ENCODE data around the gene ALK. TPM values are rescaled to one million over a fixed set of nuclear protein-coding genes. Genes with fewer than 3 reads are reported as not detected.

ALK gene
- total RNA-seq, 2 donors from 2014 or later: 0.19 TPM; not detected in 1

- Histone ChIP-seq H3K27me3 (no peaks in the 10 kb centered on the region), H3K9ac (ENCODE audit: low read depth in 2 of 2, low read length in 2 of 2) (no peak overlapping the region), H3K4me1 (no peaks in the 10 kb centered on the region), H3K9me3 (no peaks in the 10 kb centered on the region), H3K36me3 (no peaks in the 10 kb centered on the region), H3K27ac (no peak overlapping the region), H3K4me3 (no peak overlapping the region)
- TF ChIP-seq, protein P1, sequence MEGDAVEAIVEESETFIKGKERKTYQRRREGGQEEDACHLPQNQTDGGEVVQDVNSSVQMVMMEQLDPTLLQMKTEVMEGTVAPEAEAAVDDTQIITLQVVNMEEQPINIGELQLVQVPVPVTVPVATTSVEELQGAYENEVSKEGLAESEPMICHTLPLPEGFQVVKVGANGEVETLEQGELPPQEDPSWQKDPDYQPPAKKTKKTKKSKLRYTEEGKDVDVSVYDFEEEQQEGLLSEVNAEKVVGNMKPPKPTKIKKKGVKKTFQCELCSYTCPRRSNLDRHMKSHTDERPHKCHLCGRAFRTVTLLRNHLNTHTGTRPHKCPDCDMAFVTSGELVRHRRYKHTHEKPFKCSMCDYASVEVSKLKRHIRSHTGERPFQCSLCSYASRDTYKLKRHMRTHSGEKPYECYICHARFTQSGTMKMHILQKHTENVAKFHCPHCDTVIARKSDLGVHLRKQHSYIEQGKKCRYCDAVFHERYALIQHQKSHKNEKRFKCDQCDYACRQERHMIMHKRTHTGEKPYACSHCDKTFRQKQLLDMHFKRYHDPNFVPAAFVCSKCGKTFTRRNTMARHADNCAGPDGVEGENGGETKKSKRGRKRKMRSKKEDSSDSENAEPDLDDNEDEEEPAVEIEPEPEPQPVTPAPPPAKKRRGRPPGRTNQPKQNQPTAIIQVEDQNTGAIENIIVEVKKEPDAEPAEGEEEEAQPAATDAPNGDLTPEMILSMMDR (IDR thresholded peaks at IDR 0.05): no peak
- DNase-seq: no peak
- intact Hi-C loops (cut with DNase I): no loop called here
Measured at GRCh38 chr2:29276151-29276550, 645.2 kb downstream of the ALK start.

- H3K9ac ChIP-seq (ENCODE audit: low read depth in 2 of 2, low read length in 2 of 2): no peak overlapping the region
- TF ChIP-seq, protein P1 (IDR thresholded peaks at IDR 0.05): no peak
- H3K9me3 ChIP-seq: no peaks in the 10 kb centered on the region
- H3K36me3 ChIP-seq: no peaks in the 10 kb centered on the region
- no peak overlapping the region for H3K27ac ChIP-seq
- H3K27me3 ChIP-seq: no peaks in the 10 kb centered on the region
- H3K4me1 ChIP-seq: no peaks in the 10 kb centered on the region
- intact Hi-C loops (cut with DNase I): no loop called here
- DNase-seq: no peak
- no peak overlapping the region for H3K4me3 ChIP-seq
Measured at GRCh38 chr2:29275186-29275585, 646.2 kb downstream of the ALK start.

DNA sequence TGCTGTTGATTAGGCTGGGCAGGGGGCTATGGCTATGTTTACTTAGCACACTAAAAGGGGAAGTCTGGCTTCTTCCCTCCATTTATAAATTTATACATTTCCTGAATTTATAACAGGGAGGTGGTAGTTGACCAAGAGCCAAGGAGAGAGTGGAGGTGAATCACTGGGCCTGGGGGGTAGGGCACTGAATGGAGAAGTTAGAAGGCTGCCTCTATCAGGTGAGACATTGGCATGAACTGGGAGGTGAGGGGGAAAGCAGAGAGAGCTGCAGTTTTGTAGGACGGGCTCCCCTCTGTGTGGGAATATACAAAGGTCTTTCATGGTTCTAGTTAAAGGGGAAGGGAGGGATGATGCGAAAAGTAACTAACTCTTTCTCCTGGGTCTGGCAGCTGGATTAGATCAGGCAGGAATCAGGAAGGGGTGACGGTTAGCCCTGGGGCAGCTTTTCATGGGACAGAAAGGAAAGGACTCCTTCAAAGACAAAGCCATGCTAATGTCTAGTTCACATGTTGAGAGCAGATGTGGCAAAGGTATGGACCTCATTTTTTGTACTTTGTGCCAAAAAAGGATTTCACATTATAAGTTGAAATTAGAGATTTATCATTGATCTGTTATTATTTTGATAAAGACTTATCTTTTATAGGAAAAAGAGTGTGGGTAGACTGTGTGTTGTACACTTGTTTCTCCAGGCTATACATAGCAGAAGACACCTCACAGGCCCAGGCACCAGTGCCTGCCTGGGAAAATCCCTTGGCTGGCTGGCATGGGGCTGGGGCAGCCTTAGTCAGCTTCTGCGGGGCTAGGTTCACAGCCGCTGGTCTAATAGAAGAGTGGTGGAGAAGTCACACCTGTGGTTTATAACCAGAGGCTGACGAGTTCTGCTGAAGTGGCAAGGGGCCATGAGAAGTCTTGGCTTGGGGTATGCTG lies 647.4 kb downstream of the ALK start:
- H3K9ac ChIP-seq (ENCODE audit: low read depth in 2 of 2, low read length in 2 of 2): no peak overlapping the region
- TF ChIP-seq, protein P1 (IDR thresholded peaks at IDR 0.05): no peak
- H3K4me1 ChIP-seq: no peaks in the 10 kb centered on the region
- intact Hi-C loops (cut with DNase I): no loop called here
- no peaks in the 10 kb centered on the region for H3K36me3 ChIP-seq
- H3K9me3 ChIP-seq: no peaks in the 10 kb centered on the region
- H3K27ac ChIP-seq: no peak overlapping the region
- no peak overlapping the region for H3K4me3 ChIP-seq
- no peaks in the 10 kb centered on the region for H3K27me3 ChIP-seq
- DNase-seq: no peak

DNA sequence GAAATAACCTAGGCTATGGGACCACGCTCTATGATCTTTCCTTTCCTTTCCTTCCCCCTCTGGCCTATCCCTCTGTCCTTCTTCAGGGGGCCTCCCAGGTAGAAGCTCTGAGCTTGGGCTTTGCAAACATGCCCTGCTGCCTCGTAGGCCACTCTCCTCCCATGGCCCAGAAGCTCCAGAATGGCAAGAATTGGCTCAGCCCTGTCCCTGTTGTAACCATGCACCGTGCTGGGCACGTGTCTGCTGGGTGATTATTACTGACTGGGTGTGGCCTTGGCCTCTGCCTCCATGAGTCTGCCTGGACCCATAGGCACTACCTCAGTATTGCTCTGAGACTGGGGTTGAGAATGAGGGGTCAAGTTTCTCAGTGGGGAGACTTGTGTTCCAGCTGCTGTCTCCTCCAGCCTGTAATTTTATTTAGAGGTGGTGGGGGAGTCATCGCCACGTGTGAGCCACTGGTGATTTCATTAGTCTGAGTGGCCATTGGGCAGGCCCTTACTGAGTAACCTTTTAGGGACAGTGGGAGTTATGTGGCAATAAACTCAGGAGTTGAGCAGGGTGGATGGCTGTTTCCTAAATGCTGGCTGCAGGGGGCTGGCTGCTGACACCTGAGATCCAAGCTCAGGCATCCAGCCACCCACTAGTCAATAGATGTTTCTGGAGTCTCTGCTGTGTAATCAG lies 648.2 kb downstream of the ALK start:
- intact Hi-C loops (cut with DNase I): no loop called here

DNA sequence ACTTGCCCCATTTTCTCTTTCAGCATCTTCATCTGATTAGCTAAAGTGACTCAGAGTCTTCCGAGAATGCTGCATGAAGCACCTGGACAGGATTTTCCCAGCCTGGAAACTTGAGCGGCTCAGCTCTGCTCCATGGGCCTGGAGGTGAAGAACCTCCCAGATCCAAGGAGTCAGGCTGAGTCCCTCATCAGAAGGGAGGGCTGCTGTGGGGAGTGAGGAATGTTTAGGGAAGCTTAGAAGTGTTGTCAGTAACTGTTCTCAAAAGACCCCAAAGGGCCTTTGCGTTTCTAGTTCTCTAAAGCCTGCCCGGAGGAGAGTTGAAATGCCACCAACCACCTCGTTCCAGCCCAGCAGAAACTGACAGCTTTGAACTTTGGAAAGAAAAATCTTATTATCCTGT lies 649.1 kb downstream of the ALK start:
- Histone ChIP-seq H3K4me3 (no peak overlapping the region), H3K36me3 (no peaks in the 10 kb centered on the region), H3K9ac (ENCODE audit: low read depth in 2 of 2, low read length in 2 of 2) (no peak overlapping the region), H3K27me3 (no peaks in the 10 kb centered on the region), H3K4me1 (no peaks in the 10 kb centered on the region), H3K9me3 (no peaks in the 10 kb centered on the region), H3K27ac (no peak overlapping the region)
- DNase-seq: no peak
- TF ChIP-seq, protein P1 (IDR thresholded peaks at IDR 0.05): no peak
- intact Hi-C loops (cut with DNase I): no loop called here

More for the DNA sequence above, 648.2 kb downstream of the ALK start:
- no peaks in the 10 kb centered on the region for H3K27me3 ChIP-seq
- H3K36me3 ChIP-seq: no peaks in the 10 kb centered on the region
- H3K4me1 ChIP-seq: no peaks in the 10 kb centered on the region
- H3K27ac ChIP-seq: no peak overlapping the region
- TF ChIP-seq, protein P1 (IDR thresholded peaks at IDR 0.05): no peak
- no peak overlapping the region for H3K9ac ChIP-seq (ENCODE audit: low read depth in 2 of 2, low read length in 2 of 2)
- no peaks in the 10 kb centered on the region for H3K9me3 ChIP-seq
- no peak overlapping the region for H3K4me3 ChIP-seq
- DNase-seq: no peak

Data from colonic mucosa (tissue), 4 donors.